Activated CD4-positive, alpha-beta T cell treated with anti-CD3 and anti-CD28 coated beads for 36 hours (primary cell): Measurements from ENCODE around the gene NCOA7. TPM values are rescaled to one million over a fixed set of nuclear protein-coding genes. Genes with fewer than 3 reads are reported as not detected.
"Not testable (repeated sequence)": the region's sequence is repeated elsewhere in the genome, so short reads cannot be mapped to it uniquely, and the experiment has no call there.

Experiments used
- ATAC-seq: fragments of 200-7000 bp; cut with Tn5 transposase; one replicate; pipeline ENCODE4 v1.10.0; 2021; ENCODE audit warnings: mild to moderate bottlenecking, moderate library complexity
- CTCF ChIA-PET: fragments of 350-600 bp; sonication (Branson Sonifier 250); formaldehyde crosslinking; loops from one replicate; lab custom pipeline; 2021; ENCODE audit warnings: antibody characterized with exemption; lab: Charles Lee
- POLR2A ChIA-PET: fragments of 350-600 bp; sonication (Branson Sonifier 250); formaldehyde crosslinking; loops from one replicate; lab custom pipeline; 2021; ENCODE audit warnings: antibody characterized with exemption, inconsistent platforms; lab: Charles Lee
- DNase-seq: peaks from one replicate; pipeline ENCODE4 v3.0.0-alpha.2; 2020
- H3K27ac Mint-ChIP-seq: one replicate; pipeline ENCODE4 v1.8.0; 2021; ENCODE audit warnings: mixed read lengths
- H3K27me3 Mint-ChIP-seq: one replicate; pipeline ENCODE4 v1.8.0; 2021; ENCODE audit warnings: mixed read lengths
- H3K36me3 Mint-ChIP-seq: one replicate; pipeline ENCODE4 v1.8.0; 2021; ENCODE audit warnings: low read depth, mixed read lengths
- H3K4me1 Mint-ChIP-seq: one replicate; pipeline ENCODE4 v1.8.0; 2021; ENCODE audit warnings: mixed read lengths
- H3K4me3 Mint-ChIP-seq: one replicate; pipeline ENCODE4 v1.8.0; 2021; ENCODE audit warnings: mild to moderate bottlenecking, moderate library complexity, mixed read lengths
- H3K9me3 Mint-ChIP-seq: one replicate; pipeline ENCODE4 v1.8.0; 2021; ENCODE audit warnings: low read depth, mixed read lengths
- intact Hi-C, 2 experiments: fragments of 100-400 bp; cut with DNase I in 1 of 2; cut with micrococcal nuclease in 1 of 2; formaldehyde crosslinking; loops; one replicate each; pipeline versions ENCODE4 v1.14.2 to v1.15.1; 2022 to 2024; cut with DNase I, micrococcal nuclease
- total RNA-seq, 2 experiments: library from RNA; stranded (reverse); gene quantifications; one replicate each; pipeline ENCODE4 v1.2.3, GENCODE V29; 2021

Gene NCOA7
- total RNA-seq, 2 experiments from 2014 or later: 54.3 to 67.4 TPM

DNA sequence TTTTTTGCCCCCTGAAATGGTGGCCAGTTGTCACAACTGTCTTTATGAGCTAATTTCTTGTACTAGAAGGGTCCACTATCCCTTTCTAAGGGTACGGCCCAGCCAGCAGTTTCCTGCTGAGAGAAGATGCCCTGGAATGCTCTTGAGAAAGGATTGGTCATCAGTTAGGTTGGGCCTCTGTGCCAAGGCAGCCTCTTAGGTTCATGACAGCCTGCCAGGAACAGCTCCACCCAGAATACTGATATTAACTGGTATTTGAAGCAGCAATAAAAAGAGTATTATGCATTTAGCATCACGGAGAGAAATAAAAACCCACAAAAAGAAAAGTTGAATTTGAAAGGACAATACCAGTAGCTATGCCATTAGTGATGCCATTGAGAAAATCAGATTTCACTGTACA, 156.9 kb downstream of the NCOA7 start:
- no peak overlapping the region for H3K27ac Mint-ChIP-seq
- intact Hi-C loops: no loop called here
- ATAC-seq (no peak), DNase-seq (no peak)
- H3K4me1 Mint-ChIP-seq: peaks cover 16% of the 10 kb centered on the region
- no peak overlapping the region for H3K4me3 Mint-ChIP-seq
- ChIA-PET CTCF (interaction anchor here (0.6 to 2.0 kb wide), 6 partner anchors 9 to 615 kb away, joined by 3 to 8 read pairs (median 4); partner anchors contain the start of gene HINT3), POLR2A (interaction anchor here (0.9 kb wide), 1 partner anchor 9 kb away, joined by 4 read pairs; the partner anchor contains the start of gene HINT3)
- H3K27me3 Mint-ChIP-seq: peaks cover 12% of the 10 kb centered on the region
- H3K9me3 Mint-ChIP-seq: no peaks in the 10 kb centered on the region
- H3K36me3 Mint-ChIP-seq: no peaks in the 10 kb centered on the region

DNA sequence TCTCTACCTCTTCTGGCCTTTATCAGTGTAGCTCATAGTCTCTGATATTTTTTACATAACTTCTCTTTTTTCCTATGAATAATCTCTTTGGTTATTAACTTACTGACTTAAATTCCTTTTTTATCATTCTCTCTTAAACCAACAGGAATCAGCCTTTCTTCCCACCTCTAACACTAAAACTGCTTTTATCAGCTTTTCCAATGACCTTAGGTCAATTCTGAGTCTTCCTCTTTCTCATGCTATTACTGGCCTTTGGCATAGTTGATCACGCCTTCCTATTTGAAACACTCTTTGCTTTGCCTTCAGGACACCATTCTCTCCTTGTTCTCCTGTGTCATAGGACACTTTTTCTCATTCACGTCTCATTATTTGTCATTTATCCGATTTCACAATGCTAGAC, 157.7 kb downstream of the NCOA7 start:
- Mint-ChIP-seq H3K36me3 (no peaks in the 10 kb centered on the region), H3K4me1 (peaks cover 16% of the 10 kb centered on the region), H3K4me3 (no peak overlapping the region), H3K27ac (no peak overlapping the region), H3K9me3 (no peaks in the 10 kb centered on the region), H3K27me3 (peaks cover 11% of the 10 kb centered on the region)
- no peak for DNase-seq
- POLR2A ChIA-PET: no interaction called here
- CTCF ChIA-PET: interaction anchor here (0.8 to 2.0 kb wide), 3 partner anchors 8 to 42 kb away, joined by 3 to 8 read pairs (median 5); partner anchors contain the start of gene HINT3
- ATAC-seq: no peak
- intact Hi-C loops: no loop called here

DNA sequence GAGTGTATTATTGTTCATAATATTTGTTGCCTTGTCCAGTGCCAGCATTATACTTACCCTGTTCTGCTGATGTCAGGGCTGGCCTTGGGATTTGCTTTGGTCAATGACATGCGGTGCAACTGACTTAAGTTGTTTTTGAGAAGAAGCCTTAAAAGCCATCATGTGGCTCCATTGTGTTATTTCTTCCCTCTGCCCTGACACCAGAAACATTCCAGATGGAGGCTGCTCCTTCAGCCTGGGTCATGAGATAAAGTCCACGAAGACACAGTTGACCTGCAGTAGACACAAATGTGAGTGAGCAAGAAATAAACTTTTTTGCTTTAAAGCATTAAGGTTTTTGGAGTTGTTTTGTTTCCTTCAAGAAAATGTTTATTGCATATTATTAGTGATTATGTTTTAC, 158.3 kb downstream of the NCOA7 start:
- ATAC-seq: no peak
- ChIA-PET POLR2A (no interaction called here), CTCF (interaction anchor here (2.0 kb wide), 1 partner anchor 7 kb away, joined by 8 read pairs; the partner anchor contains the start of gene HINT3)
- Mint-ChIP-seq H3K27me3 (peaks cover 11% of the 10 kb centered on the region), H3K9me3 (no peaks in the 10 kb centered on the region), H3K36me3 (no peaks in the 10 kb centered on the region), H3K4me3 (no peak overlapping the region), H3K4me1 (peaks cover 10% of the 10 kb centered on the region), H3K27ac (no peak overlapping the region)
- intact Hi-C loops: no loop called here
- no peak for DNase-seq

GRCh38 chr6:125950293-125950692, 159.5 kb downstream of the NCOA7 start:
- H3K9me3 Mint-ChIP-seq: no peaks in the 10 kb centered on the region
- ChIA-PET POLR2A (interaction anchor here (0.5 kb wide), 1 partner anchor 209 kb away, joined by 4 read pairs; no protein-coding TSS in a partner anchor), CTCF (no interaction called here)
- DNase-seq (peak; percentile 54), ATAC-seq (peak; percentile 82)
- intact Hi-C loops: no loop called here
- peaks cover 11% of the 10 kb centered on the region for H3K27me3 Mint-ChIP-seq
- no peaks in the 10 kb centered on the region for H3K36me3 Mint-ChIP-seq
- H3K27ac Mint-ChIP-seq: no peak overlapping the region
- H3K4me1 Mint-ChIP-seq: peaks cover 6% of the 10 kb centered on the region
- no peak overlapping the region for H3K4me3 Mint-ChIP-seq

DNA sequence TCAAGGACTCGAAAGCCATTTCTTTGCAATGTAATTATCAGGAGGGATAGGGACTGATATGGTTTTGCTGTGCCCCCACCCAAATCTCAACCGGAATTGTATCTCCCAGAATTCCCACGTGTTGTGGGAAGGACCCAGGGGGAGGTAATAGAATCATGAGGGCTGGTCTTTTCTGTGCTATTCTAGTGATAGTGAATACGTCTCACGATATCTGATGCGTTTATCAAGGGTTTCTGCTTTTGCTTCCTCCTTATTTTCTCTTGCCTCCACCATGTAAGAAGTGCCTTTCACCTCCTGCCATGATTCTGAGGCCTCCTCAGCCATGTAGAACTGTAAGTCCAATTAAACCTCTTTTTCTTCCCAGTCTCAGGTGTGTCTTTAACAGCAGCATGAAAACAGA, 160.0 kb downstream of the NCOA7 start:
- H3K36me3 Mint-ChIP-seq, H3K4me1 Mint-ChIP-seq, H3K9me3 Mint-ChIP-seq, DNase-seq, H3K4me3 Mint-ChIP-seq, intact Hi-C loops, POLR2A ChIA-PET, ATAC-seq, H3K27ac Mint-ChIP-seq: not testable (repeated sequence)
- CTCF ChIA-PET: interaction anchor here (1.1 kb wide), 1 partner anchor 32 kb away, joined by 3 read pairs; no protein-coding TSS in a partner anchor
- H3K27me3 Mint-ChIP-seq: peaks cover 11% of the 10 kb centered on the region

GRCh38 chr6:125951323-125951722, 160.6 kb downstream of the NCOA7 start:
- H3K4me3 Mint-ChIP-seq: no peak overlapping the region
- H3K4me1 Mint-ChIP-seq: peaks cover 4% of the 10 kb centered on the region
- no peaks in the 10 kb centered on the region for H3K36me3 Mint-ChIP-seq
- ATAC-seq: no peak
- no peak overlapping the region for H3K27ac Mint-ChIP-seq
- intact Hi-C loops: no loop called here
- POLR2A ChIA-PET: interaction anchor here (1.3 kb wide), 1 partner anchor 161 kb away, joined by 6 read pairs; the partner anchor contains the start of gene NCOA7
- H3K27me3 Mint-ChIP-seq: peaks cover 11% of the 10 kb centered on the region
- DNase-seq: no peak
- H3K9me3 Mint-ChIP-seq: no peaks in the 10 kb centered on the region
- CTCF ChIA-PET: interaction anchor here (0.8 to 3.2 kb wide), 3 partner anchors 32 to 272 kb away, joined by 3 to 22 read pairs (median 3); no protein-coding TSS in a partner anchor

GRCh38 chr6:125952764-125953501, 162.2 kb downstream of the NCOA7 start:
- peaks cover 2% of the 10 kb centered on the region for H3K4me1 Mint-ChIP-seq
- intact Hi-C loops: no loop called here
- POLR2A ChIA-PET: interaction anchor here (1.3 kb wide), 2 partner anchors 162 to 172 kb away, joined by 5 to 6 read pairs; partner anchors contain the start of gene NCOA7
- DNase-seq (peak; percentile 64), ATAC-seq (no peak)
- CTCF ChIA-PET: interaction anchor here (0.6 to 3.2 kb wide), 17 partner anchors 8 to 172 kb away, joined by 3 to 22 read pairs (median 3); no protein-coding TSS in a partner anchor
- H3K27ac Mint-ChIP-seq: no peak overlapping the region
- H3K9me3 Mint-ChIP-seq: no peaks in the 10 kb centered on the region
- peaks cover 11% of the 10 kb centered on the region for H3K27me3 Mint-ChIP-seq
- H3K4me3 Mint-ChIP-seq: no peak overlapping the region
- no peaks in the 10 kb centered on the region for H3K36me3 Mint-ChIP-seq

DNA sequence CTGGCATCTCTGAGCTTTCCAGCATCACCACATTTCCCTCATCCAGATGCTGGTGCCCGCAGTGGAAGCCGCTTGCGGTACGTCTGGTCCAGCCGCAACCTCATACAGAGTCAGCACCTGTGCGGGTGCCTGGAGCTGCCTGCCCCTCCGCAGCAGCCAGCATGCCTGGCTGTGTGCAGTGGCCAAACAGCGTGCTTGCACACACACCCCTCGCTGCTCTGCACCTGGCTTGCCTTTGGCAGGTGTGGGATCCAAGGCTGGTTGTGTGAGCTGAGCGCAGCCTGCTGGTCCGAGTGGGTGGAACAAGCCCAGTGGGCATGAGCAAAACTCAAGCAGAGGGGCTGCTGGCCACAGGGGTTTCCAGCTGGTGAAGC, 162.7 kb downstream of the NCOA7 start:
- Mint-ChIP-seq H3K4me1 (peaks cover 2% of the 10 kb centered on the region), H3K27ac (no peak overlapping the region), H3K36me3 (no peaks in the 10 kb centered on the region), H3K27me3 (peaks cover 11% of the 10 kb centered on the region), H3K9me3 (no peaks in the 10 kb centered on the region), H3K4me3 (no peak overlapping the region)
- CTCF ChIA-PET: interaction anchor here (0.6 to 3.2 kb wide), 13 partner anchors 9 to 172 kb away, joined by 3 to 22 read pairs (median 3); no protein-coding TSS in a partner anchor
- ATAC-seq: no peak
- POLR2A ChIA-PET: interaction anchor here (0.6 to 1.3 kb wide), 2 partner anchors 172 to 192 kb away, joined by 3 to 5 read pairs; no protein-coding TSS in a partner anchor
- peak; percentile 22 for DNase-seq
- intact Hi-C loops: no loop called here

- Mint-ChIP-seq H3K4me1 (peaks cover 2% of the 10 kb centered on the region), H3K9me3 (no peaks in the 10 kb centered on the region), H3K4me3 (peak overlapping the region; percentile 4), H3K27me3 (peaks cover 8% of the 10 kb centered on the region), H3K27ac (no peak overlapping the region), H3K36me3 (no peaks in the 10 kb centered on the region)
- intact Hi-C loops: loop anchor here (5.0 kb wide), 2 partner anchors 387 to 643 kb away; partner anchors contain the start of gene CENPW (in 1 of the 2)
- ChIA-PET POLR2A (interaction anchor here (0.6 to 1.9 kb wide), 2 partner anchors 32 to 163 kb away, joined by 3 to 6 read pairs; partner anchors contain the start of gene TRMT11), CTCF (interaction anchor here (0.8 to 4.2 kb wide), 12 partner anchors 10 to 641 kb away, joined by 3 to 48 read pairs (median 10); partner anchors contain the start of gene NCOA7)
- no peak for ATAC-seq
- DNase-seq: no peak
Measured at GRCh38 chr6:125954735-125955339, 164.1 kb downstream of the NCOA7 start.

GRCh38 chr6:125955973-125956372, 165.2 kb downstream of the NCOA7 start:
- H3K4me3 Mint-ChIP-seq: no peak overlapping the region
- H3K27me3 Mint-ChIP-seq: peaks cover 6% of the 10 kb centered on the region

More at GRCh38 chr6:125955973-125956372, 165.2 kb downstream of the NCOA7 start:
- peaks cover 4% of the 10 kb centered on the region for H3K4me1 Mint-ChIP-seq
- CTCF ChIA-PET: interaction anchor here (0.6 to 4.2 kb wide), 43 partner anchors 8 to 1447 kb away, joined by 3 to 48 read pairs (median 5); partner anchors contain the start of genes NCOA7 and TRMT11
- no peaks in the 10 kb centered on the region for H3K9me3 Mint-ChIP-seq
- peak overlapping the region; percentile 65 for H3K27ac Mint-ChIP-seq
- ATAC-seq (no peak), DNase-seq (no peak)
- H3K36me3 Mint-ChIP-seq: no peaks in the 10 kb centered on the region
- intact Hi-C loops: loop anchor here (1.0 to 5.0 kb wide), 14 partner anchors 18 to 655 kb away; partner anchors contain the start of genes TRMT11 (in 2 of the 2), CENPW (in 1 of the 2), HDDC2 (in 1 of the 2) and HEY2 (in 1 of the 2)
- POLR2A ChIA-PET: interaction anchor here (0.6 to 2.5 kb wide), 10 partner anchors 9 to 175 kb away, joined by 3 to 22 read pairs (median 4); partner anchors contain the start of genes NCOA7 and TRMT11
